Measurements from ENCODE around the gene TTI1.

TTI1 gene

DNA sequence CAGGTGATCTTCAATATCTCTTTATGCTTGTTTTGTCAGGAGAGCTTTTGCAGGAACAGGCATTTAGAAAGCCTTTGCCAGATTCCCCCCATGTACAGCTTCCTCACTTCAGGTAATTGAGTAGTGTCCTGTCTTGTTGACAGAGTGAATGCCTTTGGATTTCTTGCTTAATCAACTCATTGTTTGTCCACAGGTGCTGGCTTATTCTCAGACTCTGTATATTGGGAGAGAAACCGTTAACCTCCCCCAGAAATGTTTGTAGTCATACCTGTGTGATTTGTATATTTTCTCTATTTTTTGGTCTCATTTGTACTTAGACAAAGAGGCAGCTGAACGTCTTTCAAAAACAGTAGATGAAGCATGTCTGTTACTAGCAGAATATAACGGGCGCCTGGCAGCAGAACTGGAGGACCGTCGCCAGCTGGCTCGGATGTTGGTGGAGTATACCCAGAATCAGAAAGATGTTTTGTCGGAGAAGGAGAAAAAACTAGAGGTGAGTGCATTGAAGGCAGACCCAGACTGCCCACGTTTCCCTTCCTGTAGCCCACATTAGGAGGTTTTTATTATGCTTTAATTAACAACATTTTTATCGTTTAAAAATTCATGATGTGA is 32.6 kb upstream of the TTI1 start:
- no peak overlapping the region for H3K27ac ChIP-seq (ENCODE audit: low read depth, low read length)
- H3K4me3 ChIP-seq (ENCODE audit: low read length) = no peak overlapping the region
- no peaks in the 10 kb centered on the region for H3K27me3 ChIP-seq (ENCODE audit: control insufficient read depth, insufficient read depth, low read length)
- no peaks in the 10 kb centered on the region for H3K4me1 ChIP-seq (ENCODE audit: control insufficient read depth, insufficient read depth, low read length)
- H3K9ac ChIP-seq (ENCODE audit: low read length) = no peak overlapping the region
- H3K36me3 ChIP-seq (ENCODE audit: control insufficient read depth, insufficient read depth, low read length) = peaks cover 30% of the 10 kb centered on the region

- Histone ChIP-seq H3K27ac (ENCODE audit: low read depth, low read length) (no peak overlapping the region), H3K4me3 (ENCODE audit: low read length) (no peak overlapping the region), H3K4me1 (ENCODE audit: control insufficient read depth, insufficient read depth, low read length) (no peaks in the 10 kb centered on the region), H3K27me3 (ENCODE audit: control insufficient read depth, insufficient read depth, low read length) (no peaks in the 10 kb centered on the region), H3K9ac (ENCODE audit: low read length) (no peak overlapping the region), H3K36me3 (ENCODE audit: control insufficient read depth, insufficient read depth, low read length) (peaks cover 31% of the 10 kb centered on the region)
Observed at GRCh38 chr20:38063911-38064530, 30.8 kb upstream of the TTI1 start.

DNA sequence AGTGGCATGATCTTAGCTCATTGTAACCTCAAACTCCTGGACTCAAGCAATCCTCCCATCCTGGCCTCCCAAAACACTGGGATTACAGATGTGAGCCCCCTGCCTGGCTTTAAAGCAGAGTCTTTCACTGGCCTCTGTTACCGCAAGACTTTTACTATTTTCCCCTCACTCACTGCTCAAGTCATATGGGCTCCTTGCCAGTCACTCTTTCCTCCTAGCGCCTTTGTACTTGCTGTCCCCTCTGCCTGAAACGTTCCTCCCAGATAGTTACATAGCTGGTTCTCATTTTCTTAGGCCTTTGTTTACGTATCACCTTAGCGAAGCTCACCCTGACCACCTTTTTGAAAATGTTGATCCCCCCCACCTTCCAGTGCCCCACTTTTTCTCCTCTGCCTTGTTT is 29.6 kb upstream of the TTI1 start:
- Histone ChIP-seq H3K27ac (ENCODE audit: low read depth, low read length) (no peak overlapping the region), H3K4me3 (ENCODE audit: low read length) (no peak overlapping the region), H3K4me1 (ENCODE audit: control insufficient read depth, insufficient read depth, low read length) (no peaks in the 10 kb centered on the region), H3K36me3 (ENCODE audit: control insufficient read depth, insufficient read depth, low read length) (peaks cover 28% of the 10 kb centered on the region), H3K9ac (ENCODE audit: low read length) (no peak overlapping the region), H3K27me3 (ENCODE audit: control insufficient read depth, insufficient read depth, low read length) (no peaks in the 10 kb centered on the region)

DNA sequence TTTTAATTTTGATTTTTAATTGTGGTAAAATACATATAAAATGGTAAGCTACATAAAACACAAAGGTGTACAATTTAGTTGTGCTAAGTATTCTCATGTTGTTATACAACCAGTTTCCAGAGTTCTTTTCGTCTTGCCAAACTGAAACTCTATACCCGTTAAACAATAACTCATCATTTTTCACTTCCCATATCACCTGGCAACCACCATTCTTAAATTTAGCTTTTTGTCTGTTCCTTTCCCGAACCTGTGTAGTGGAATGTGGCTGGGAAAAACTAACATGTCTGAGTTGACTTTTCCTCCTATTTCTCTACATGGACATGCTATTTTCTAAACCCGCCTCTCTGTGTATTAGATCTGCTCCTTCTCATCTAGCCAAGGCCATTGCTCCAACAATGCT is 27.9 kb upstream of the TTI1 start:
- H3K27me3 ChIP-seq (ENCODE audit: control insufficient read depth, insufficient read depth, low read length) = no peaks in the 10 kb centered on the region
- no peaks in the 10 kb centered on the region for H3K4me1 ChIP-seq (ENCODE audit: control insufficient read depth, insufficient read depth, low read length)
- H3K27ac ChIP-seq (ENCODE audit: low read depth, low read length) = no peak overlapping the region
- H3K9ac ChIP-seq (ENCODE audit: low read length) = no peak overlapping the region
- H3K36me3 ChIP-seq (ENCODE audit: control insufficient read depth, insufficient read depth, low read length) = peaks cover 22% of the 10 kb centered on the region
- H3K4me3 ChIP-seq (ENCODE audit: low read length) = no peak overlapping the region

DNA sequence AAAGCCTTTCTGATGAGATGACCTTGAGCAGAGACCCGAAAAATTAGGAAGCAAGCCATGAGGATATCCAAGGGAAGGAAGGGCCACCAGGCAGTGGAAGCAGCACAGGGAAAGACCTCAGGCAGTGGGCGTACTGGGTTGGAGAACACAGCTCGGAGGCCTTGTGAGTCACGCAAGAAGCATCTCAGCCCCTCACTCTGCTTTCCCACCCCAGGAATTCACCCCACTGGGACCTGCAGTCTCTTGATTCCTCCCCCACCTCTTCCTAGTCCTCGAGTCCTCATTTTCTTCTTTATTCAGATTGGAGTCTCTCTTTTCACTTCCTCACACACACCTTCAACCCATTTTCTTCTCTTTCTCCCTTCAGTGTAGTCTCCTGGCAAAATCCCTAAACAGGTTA is 27.3 kb upstream of the TTI1 start:
- no peak overlapping the region for H3K9ac ChIP-seq (ENCODE audit: low read length)
- no peak overlapping the region for H3K4me3 ChIP-seq (ENCODE audit: low read length)
- H3K36me3 ChIP-seq (ENCODE audit: control insufficient read depth, insufficient read depth, low read length) = peaks cover 22% of the 10 kb centered on the region
- H3K27ac ChIP-seq (ENCODE audit: low read depth, low read length) = no peak overlapping the region
- no peaks in the 10 kb centered on the region for H3K27me3 ChIP-seq (ENCODE audit: control insufficient read depth, insufficient read depth, low read length)
- no peaks in the 10 kb centered on the region for H3K4me1 ChIP-seq (ENCODE audit: control insufficient read depth, insufficient read depth, low read length)

- no peak overlapping the region for H3K9ac ChIP-seq (ENCODE audit: low read length)
- no peaks in the 10 kb centered on the region for H3K4me1 ChIP-seq (ENCODE audit: control insufficient read depth, insufficient read depth, low read length)
- H3K4me3 ChIP-seq (ENCODE audit: low read length) = no peak overlapping the region
- H3K27me3 ChIP-seq (ENCODE audit: control insufficient read depth, insufficient read depth, low read length) = no peaks in the 10 kb centered on the region
- H3K27ac ChIP-seq (ENCODE audit: low read depth, low read length) = no peak overlapping the region
- peaks cover 22% of the 10 kb centered on the region for H3K36me3 ChIP-seq (ENCODE audit: control insufficient read depth, insufficient read depth, low read length)
Observed at GRCh38 chr20:38059832-38060231, 26.6 kb upstream of the TTI1 start.

- Histone ChIP-seq H3K27ac (ENCODE audit: low read depth, low read length) (no peak overlapping the region), H3K27me3 (ENCODE audit: control insufficient read depth, insufficient read depth, low read length) (no peaks in the 10 kb centered on the region), H3K36me3 (ENCODE audit: control insufficient read depth, insufficient read depth, low read length) (peaks cover 12% of the 10 kb centered on the region), H3K4me1 (ENCODE audit: control insufficient read depth, insufficient read depth, low read length) (no peaks in the 10 kb centered on the region), H3K9ac (ENCODE audit: low read length) (no peak overlapping the region), H3K4me3 (ENCODE audit: low read length) (no peak overlapping the region)
Observed at GRCh38 chr20:38057351-38057972, 24.2 kb upstream of the TTI1 start.

- no peaks in the 10 kb centered on the region for H3K27me3 ChIP-seq (ENCODE audit: control insufficient read depth, insufficient read depth, low read length)
- peaks cover 10% of the 10 kb centered on the region for H3K36me3 ChIP-seq (ENCODE audit: control insufficient read depth, insufficient read depth, low read length)
- no peaks in the 10 kb centered on the region for H3K4me1 ChIP-seq (ENCODE audit: control insufficient read depth, insufficient read depth, low read length)
- H3K9ac ChIP-seq (ENCODE audit: low read length) = no peak overlapping the region
- H3K4me3 ChIP-seq (ENCODE audit: low read length) = no peak overlapping the region
- H3K27ac ChIP-seq (ENCODE audit: low read depth, low read length) = no peak overlapping the region
Observed at GRCh38 chr20:38055848-38056247, 22.6 kb upstream of the TTI1 start.

DNA sequence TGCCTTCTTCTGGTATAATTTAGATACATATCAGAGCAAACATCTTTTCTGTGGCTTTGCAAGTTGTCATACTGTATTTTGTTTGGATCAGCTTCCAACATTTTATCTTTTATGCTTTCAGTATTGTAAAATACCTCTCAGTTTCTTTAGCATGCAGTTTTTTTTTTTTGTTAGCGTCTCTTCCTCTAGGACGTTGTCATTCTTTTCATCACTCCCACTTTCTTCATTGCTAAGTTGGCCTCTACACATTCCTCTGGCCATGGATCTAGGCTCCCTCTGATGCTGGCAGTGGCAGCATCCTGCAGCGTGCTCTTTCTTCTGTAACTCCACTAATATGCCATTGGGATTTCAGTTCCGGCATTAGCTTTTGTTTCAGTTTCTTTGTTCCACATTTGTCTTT is 22.0 kb upstream of the TTI1 start:
- H3K4me3 ChIP-seq (ENCODE audit: low read length) = no peak overlapping the region
- no peaks in the 10 kb centered on the region for H3K27me3 ChIP-seq (ENCODE audit: control insufficient read depth, insufficient read depth, low read length)
- no peak overlapping the region for H3K9ac ChIP-seq (ENCODE audit: low read length)
- no peaks in the 10 kb centered on the region for H3K4me1 ChIP-seq (ENCODE audit: control insufficient read depth, insufficient read depth, low read length)
- no peak overlapping the region for H3K27ac ChIP-seq (ENCODE audit: low read depth, low read length)
- peaks cover 10% of the 10 kb centered on the region for H3K36me3 ChIP-seq (ENCODE audit: control insufficient read depth, insufficient read depth, low read length)

GRCh38 chr20:38054647-38055046 is 21.4 kb upstream of the TTI1 start:
- Histone ChIP-seq H3K27ac (ENCODE audit: low read depth, low read length) (no peak overlapping the region), H3K36me3 (ENCODE audit: control insufficient read depth, insufficient read depth, low read length) (peaks cover 13% of the 10 kb centered on the region), H3K27me3 (ENCODE audit: control insufficient read depth, insufficient read depth, low read length) (no peaks in the 10 kb centered on the region), H3K9ac (ENCODE audit: low read length) (no peak overlapping the region), H3K4me3 (ENCODE audit: low read length) (no peak overlapping the region), H3K4me1 (ENCODE audit: control insufficient read depth, insufficient read depth, low read length) (peaks cover 5% of the 10 kb centered on the region)

GRCh38 chr20:38052870-38053269 is 19.6 kb upstream of the TTI1 start:
- Histone ChIP-seq H3K27ac (ENCODE audit: low read depth, low read length) (no peak overlapping the region), H3K4me3 (ENCODE audit: low read length) (no peak overlapping the region), H3K27me3 (ENCODE audit: control insufficient read depth, insufficient read depth, low read length) (no peaks in the 10 kb centered on the region), H3K36me3 (ENCODE audit: control insufficient read depth, insufficient read depth, low read length) (peaks cover 11% of the 10 kb centered on the region), H3K4me1 (ENCODE audit: control insufficient read depth, insufficient read depth, low read length) (peaks cover 5% of the 10 kb centered on the region), H3K9ac (ENCODE audit: low read length) (no peak overlapping the region)

GRCh38 chr20:38050686-38051085 is 17.4 kb upstream of the TTI1 start:
- H3K27me3 ChIP-seq (ENCODE audit: control insufficient read depth, insufficient read depth, low read length) = no peaks in the 10 kb centered on the region
- no peak overlapping the region for H3K27ac ChIP-seq (ENCODE audit: low read depth, low read length)
- H3K36me3 ChIP-seq (ENCODE audit: control insufficient read depth, insufficient read depth, low read length) = peaks cover 16% of the 10 kb centered on the region
- peaks cover 5% of the 10 kb centered on the region for H3K4me1 ChIP-seq (ENCODE audit: control insufficient read depth, insufficient read depth, low read length)
- no peak overlapping the region for H3K4me3 ChIP-seq (ENCODE audit: low read length)
- H3K9ac ChIP-seq (ENCODE audit: low read length) = no peak overlapping the region

- H3K27me3 ChIP-seq (ENCODE audit: control insufficient read depth, insufficient read depth, low read length) = no peaks in the 10 kb centered on the region
- H3K4me1 ChIP-seq (ENCODE audit: control insufficient read depth, insufficient read depth, low read length) = peaks cover 5% of the 10 kb centered on the region
- peaks cover 17% of the 10 kb centered on the region for H3K36me3 ChIP-seq (ENCODE audit: control insufficient read depth, insufficient read depth, low read length)
- no peak overlapping the region for H3K4me3 ChIP-seq (ENCODE audit: low read length)
- no peak overlapping the region for H3K27ac ChIP-seq (ENCODE audit: low read depth, low read length)
- H3K9ac ChIP-seq (ENCODE audit: low read length) = no peak overlapping the region
Observed at GRCh38 chr20:38049800-38050199, 16.5 kb upstream of the TTI1 start.

Data from rectal smooth muscle tissue (tissue), 1 donor.